SK-N-MC (cell line): ENCODE results near the gene SRRM3.
"Not testable (repeated sequence)": the region's sequence is repeated elsewhere in the genome, so short reads cannot be mapped to it uniquely, and the experiment has no call there.

ENCODE experiments used
- DNase-seq: peaks from one replicate; pipeline ENCODE4 v3.0.0-alpha.2; 2011; ENCODE audit warnings: low read depth, low spot score
- H3K27ac ChIP-seq: fragments of 200-600 bp; sonication (generic); 2 replicates; pipeline ENCODE4 v1.5.1; 2016; ENCODE audit warnings: mixed run types
- H3K36me3 ChIP-seq: fragments of 200-600 bp; sonication (generic); 2 replicates; pipeline ENCODE4 v1.6.1; 2017; ENCODE audit warnings: antibody characterized with exemption, low read length, mixed read lengths; ENCODE audit not compliant: insufficient read depth
- H3K4me3 ChIP-seq: fragments of 200-600 bp; sonication (generic); 2 replicates; pipeline ENCODE4 v1.5.1; 2016
- H3K9ac ChIP-seq: fragments of 200-600 bp; sonication (generic); 2 replicates; pipeline ENCODE4 v1.8.0; 2017; ENCODE audit warnings: mixed run types, mixed read lengths; ENCODE audit not compliant: insufficient read length
- H3K9me3 ChIP-seq: fragments of 200-600 bp; sonication (generic); 2 replicates; pipeline ENCODE4 v1.6.1; 2017; ENCODE audit warnings: low read depth, mild to moderate bottlenecking, antibody characterized with exemption, low read length, moderate library complexity, mixed read lengths
- EZH2 ChIP-seq: fragments of 200-600 bp; sonication (generic); IDR thresholded peaks from one replicate; pipeline ENCODE4 v1.6.1; 2017; ENCODE audit warnings: antibody characterized with exemption
- FOXP2 ChIP-seq: optimal IDR thresholded peaks from 2 replicates; pipeline ENCODE3; 2011; ENCODE audit warnings: mild to moderate bottlenecking, moderate library complexity; ENCODE audit not compliant: insufficient read depth; ENCODE audit errors: extremely low read length, control extremely low read depth
- POLR2AphosphoS5 ChIP-seq: IDR thresholded peaks from 2 replicates; pipeline ENCODE4 v1.6.1; 2012; ENCODE audit warnings: mild to moderate bottlenecking, low read depth, low read length, borderline replicate concordance

Gene SRRM3

GRCh38 chr7:76206633-76207032, 4.9 kb downstream of the SRRM3 start:
- Histone ChIP-seq H3K4me3 (no peak overlapping the region), H3K27ac (no peak overlapping the region), H3K36me3 (no peaks in the 10 kb centered on the region), H3K9ac (no peak overlapping the region), H3K9me3 (no peaks in the 10 kb centered on the region)
- no peak for DNase-seq
- TF ChIP-seq POLR2AphosphoS5 = no peak
- TF ChIP-seq FOXP2 = no peak
- no peak for TF ChIP-seq EZH2

GRCh38 chr7:76209310-76209709, 7.6 kb downstream of the SRRM3 start:
- Histone ChIP-seq H3K9ac (no peak overlapping the region), H3K9me3 (no peaks in the 10 kb centered on the region), H3K36me3 (no peaks in the 10 kb centered on the region), H3K4me3 (no peak overlapping the region), H3K27ac (no peak overlapping the region)
- TF ChIP-seq FOXP2 (no peak), POLR2AphosphoS5 (no peak), EZH2 (no peak)
- no peak for DNase-seq

GRCh38 chr7:76211216-76211615, 9.5 kb downstream of the SRRM3 start:
- Histone ChIP-seq H3K9me3 (no peaks in the 10 kb centered on the region), H3K9ac (no peak overlapping the region), H3K27ac (no peak overlapping the region), H3K36me3 (no peaks in the 10 kb centered on the region), H3K4me3 (no peak overlapping the region)
- TF ChIP-seq POLR2AphosphoS5 (no peak), EZH2 (no peak), FOXP2 (no peak)
- no peak for DNase-seq

GRCh38 chr7:76215349-76215748, 13.7 kb downstream of the SRRM3 start:
- not testable (repeated sequence) for H3K27ac ChIP-seq, H3K36me3 ChIP-seq, H3K9ac ChIP-seq, DNase-seq, H3K9me3 ChIP-seq, H3K4me3 ChIP-seq

- Histone ChIP-seq H3K9me3 (no peaks in the 10 kb centered on the region), H3K9ac (no peak overlapping the region), H3K36me3 (no peaks in the 10 kb centered on the region), H3K27ac (no peak overlapping the region), H3K4me3 (no peak overlapping the region)
- DNase-seq = no peak
- TF ChIP-seq POLR2AphosphoS5 (no peak), FOXP2 (no peak), EZH2 (no peak)
These were observed 14.8 kb downstream of the SRRM3 start for GRCh38 chr7:76216381-76217082.

- DNase-seq = no peak
- no peak overlapping the region for H3K27ac ChIP-seq
- no peaks in the 10 kb centered on the region for H3K36me3 ChIP-seq
- no peak overlapping the region for H3K4me3 ChIP-seq
- no peaks in the 10 kb centered on the region for H3K9me3 ChIP-seq
- no peak overlapping the region for H3K9ac ChIP-seq
- TF ChIP-seq FOXP2 (no peak), EZH2 (no peak), POLR2AphosphoS5 (no peak)
These were observed 16.4 kb downstream of the SRRM3 start for GRCh38 chr7:76217942-76218566.

- H3K9me3 ChIP-seq = no peaks in the 10 kb centered on the region
- no peaks in the 10 kb centered on the region for H3K36me3 ChIP-seq
- no peak overlapping the region for H3K27ac ChIP-seq
- TF ChIP-seq POLR2AphosphoS5 = no peak
- TF ChIP-seq FOXP2 = no peak
- TF ChIP-seq EZH2 = no peak
- H3K4me3 ChIP-seq = no peak overlapping the region
- DNase-seq = no peak
- H3K9ac ChIP-seq = no peak overlapping the region
These were observed 18.7 kb downstream of the SRRM3 start for GRCh38 chr7:76220185-76221057.

GRCh38 chr7:76222333-76222732, 20.6 kb downstream of the SRRM3 start:
- no peaks in the 10 kb centered on the region for H3K9me3 ChIP-seq
- no peak for TF ChIP-seq EZH2
- no peak for TF ChIP-seq FOXP2
- no peak for TF ChIP-seq POLR2AphosphoS5
- H3K4me3 ChIP-seq = no peak overlapping the region
- H3K9ac ChIP-seq = no peak overlapping the region
- H3K36me3 ChIP-seq = no peaks in the 10 kb centered on the region
- H3K27ac ChIP-seq = no peak overlapping the region
- no peak for DNase-seq
